Measurements from ENCODE around the gene DCAF6.

DCAF6 gene

GRCh38 chr1:168065506-168065905 is 129.0 kb downstream of the DCAF6 start:
- Histone ChIP-seq H3K36me3 (ENCODE audit: control insufficient read depth, insufficient read depth, low read length, severe bottlenecking) (peaks cover 81% of the 10 kb centered on the region), H3K27me3 (replicated peaks; ENCODE audit: control insufficient read depth, insufficient read depth, low read length) (no peaks in the 10 kb centered on the region), H3K9me3 (ENCODE audit: control insufficient read depth, low read length) (no peaks in the 10 kb centered on the region), H3K4me1 (ENCODE audit: control insufficient read depth, insufficient read depth, low read length) (no peaks in the 10 kb centered on the region), H3K9ac (ENCODE audit: low read length) (no peak overlapping the region), H3K4me3 (ENCODE audit: low read length) (no peak overlapping the region)
- no peak for DNase-seq (ENCODE audit: low read depth)

DNA sequence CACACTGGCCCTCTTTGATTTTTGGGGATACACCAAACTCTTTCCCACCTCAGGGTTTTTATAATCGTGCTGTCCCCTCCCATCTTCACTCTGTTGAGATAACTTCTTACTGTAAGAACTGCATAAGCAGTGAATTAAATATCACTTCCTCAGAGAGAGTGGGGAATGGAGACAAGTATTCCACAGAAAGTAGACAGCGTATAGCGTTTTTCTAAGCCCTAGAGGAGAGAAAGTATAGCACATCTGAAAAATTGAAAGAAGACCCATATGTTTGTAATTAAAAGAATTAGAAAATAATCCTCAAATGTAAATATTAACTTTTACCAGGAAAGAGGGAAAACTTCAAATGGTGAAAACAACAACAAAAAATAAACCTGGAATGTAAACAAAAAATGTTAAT is 132.9 kb downstream of the DCAF6 start:
- H3K27me3 ChIP-seq (replicated peaks; ENCODE audit: control insufficient read depth, insufficient read depth, low read length), result no peaks in the 10 kb centered on the region

DNA sequence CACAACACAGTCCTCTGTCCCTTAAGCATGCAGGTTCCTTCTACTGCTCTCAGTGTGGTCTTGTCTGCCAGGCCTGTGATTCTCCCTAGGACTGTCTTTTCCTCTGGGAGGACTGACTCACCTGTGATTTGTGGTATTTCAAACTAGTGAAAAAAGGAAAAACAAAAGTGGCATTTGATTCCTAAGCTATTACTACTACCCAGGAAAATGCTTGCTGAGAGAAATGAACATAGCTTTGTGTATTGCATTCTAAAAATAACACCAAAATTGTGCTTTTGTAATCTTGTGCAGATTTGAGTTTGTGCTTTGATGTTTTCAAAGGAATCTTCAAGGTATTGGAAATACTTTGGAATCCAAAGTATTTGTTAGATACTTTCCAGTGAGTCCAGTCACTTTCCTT is 143.3 kb downstream of the DCAF6 start:
- Histone ChIP-seq H3K4me1 (ENCODE audit: control insufficient read depth, insufficient read depth, low read length) (peaks cover 40% of the 10 kb centered on the region), H3K36me3 (ENCODE audit: control insufficient read depth, insufficient read depth, low read length, severe bottlenecking) (peaks cover 34% of the 10 kb centered on the region), H3K9ac (ENCODE audit: low read length) (peak overlapping the region; percentile 13), H3K27me3 (replicated peaks; ENCODE audit: control insufficient read depth, insufficient read depth, low read length) (no peaks in the 10 kb centered on the region), H3K9me3 (ENCODE audit: control insufficient read depth, low read length) (no peaks in the 10 kb centered on the region), H3K4me3 (ENCODE audit: low read length) (no peak overlapping the region)
- DNase-seq (ENCODE audit: low read depth), result peak; percentile 42

More for the DNA sequence above, 132.9 kb downstream of the DCAF6 start:
- Histone ChIP-seq H3K4me1 (ENCODE audit: control insufficient read depth, insufficient read depth, low read length) (no peaks in the 10 kb centered on the region), H3K4me3 (ENCODE audit: low read length) (no peak overlapping the region), H3K36me3 (ENCODE audit: control insufficient read depth, insufficient read depth, low read length, severe bottlenecking) (peaks cover 91% of the 10 kb centered on the region), H3K9ac (ENCODE audit: low read length) (no peak overlapping the region), H3K9me3 (ENCODE audit: control insufficient read depth, low read length) (no peaks in the 10 kb centered on the region)
- no peak for DNase-seq (ENCODE audit: low read depth)

GRCh38 chr1:168081373-168082007 is 145.0 kb downstream of the DCAF6 start:
- H3K4me1 ChIP-seq (ENCODE audit: control insufficient read depth, insufficient read depth, low read length), result peaks cover 52% of the 10 kb centered on the region
- H3K27me3 ChIP-seq (replicated peaks; ENCODE audit: control insufficient read depth, insufficient read depth, low read length), result no peaks in the 10 kb centered on the region
- peak; percentile 86 for DNase-seq (ENCODE audit: low read depth)
- H3K9me3 ChIP-seq (ENCODE audit: control insufficient read depth, low read length), result no peaks in the 10 kb centered on the region
- H3K4me3 ChIP-seq (ENCODE audit: low read length), result no peak overlapping the region
- H3K36me3 ChIP-seq (ENCODE audit: control insufficient read depth, insufficient read depth, low read length, severe bottlenecking), result peaks cover 17% of the 10 kb centered on the region
- H3K9ac ChIP-seq (ENCODE audit: low read length), result peak overlapping the region; percentile 13

DNA sequence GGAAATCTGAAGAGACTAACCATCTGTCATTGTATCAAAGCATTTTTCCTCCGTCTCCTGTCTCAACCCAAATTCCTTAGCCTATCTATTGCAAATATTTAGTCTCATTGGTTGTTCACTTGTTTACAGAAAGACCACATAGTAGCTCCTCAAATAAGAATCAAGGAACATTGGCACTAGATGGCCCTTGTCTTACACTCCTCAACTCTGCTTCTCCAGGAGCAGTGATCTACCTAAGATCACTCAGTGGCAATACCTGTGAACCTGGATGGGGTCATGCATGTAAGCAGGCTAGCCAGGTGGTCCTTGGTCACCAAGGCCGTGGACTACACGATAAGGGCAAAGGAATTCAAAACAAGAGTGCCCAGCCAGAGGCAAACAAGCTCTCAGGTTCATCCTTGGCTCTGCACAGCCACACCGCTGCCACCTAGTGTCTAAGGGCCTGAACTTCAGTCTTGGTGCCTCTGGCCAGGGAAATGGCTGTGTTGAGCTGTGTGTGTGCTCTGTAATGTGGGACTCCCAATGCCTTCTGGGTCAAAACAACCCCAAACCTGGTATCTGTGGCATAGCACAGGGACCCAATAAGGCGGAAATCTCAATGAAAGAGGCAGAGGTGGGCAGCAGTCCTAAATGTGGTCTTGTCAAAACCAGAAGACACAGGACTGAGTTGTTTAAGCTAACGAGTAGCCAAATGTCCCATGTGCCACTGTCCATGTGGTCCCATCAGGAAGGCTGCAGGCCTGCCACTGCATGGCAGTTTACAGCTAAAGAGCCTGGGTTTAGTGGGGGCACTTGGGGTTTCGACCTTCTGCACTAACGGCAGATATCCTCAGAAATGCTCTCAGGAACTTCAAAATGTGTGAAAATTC is 145.8 kb downstream of the DCAF6 start:
- no peaks in the 10 kb centered on the region for H3K9me3 ChIP-seq (ENCODE audit: control insufficient read depth, low read length)
- H3K4me3 ChIP-seq (ENCODE audit: low read length), result peak overlapping the region; percentile 10
- DNase-seq (ENCODE audit: low read depth), result peak; percentile 90
- H3K27me3 ChIP-seq (replicated peaks; ENCODE audit: control insufficient read depth, insufficient read depth, low read length), result no peaks in the 10 kb centered on the region
- H3K4me1 ChIP-seq (ENCODE audit: control insufficient read depth, insufficient read depth, low read length), result peaks cover 52% of the 10 kb centered on the region
- peaks cover 9% of the 10 kb centered on the region for H3K36me3 ChIP-seq (ENCODE audit: control insufficient read depth, insufficient read depth, low read length, severe bottlenecking)
- H3K9ac ChIP-seq (ENCODE audit: low read length), result peak overlapping the region; percentile 13

- Histone ChIP-seq H3K9ac (ENCODE audit: low read length) (no peak overlapping the region), H3K4me1 (ENCODE audit: control insufficient read depth, insufficient read depth, low read length) (peaks cover 52% of the 10 kb centered on the region), H3K36me3 (ENCODE audit: control insufficient read depth, insufficient read depth, low read length, severe bottlenecking) (no peaks in the 10 kb centered on the region), H3K9me3 (ENCODE audit: control insufficient read depth, low read length) (no peaks in the 10 kb centered on the region), H3K4me3 (ENCODE audit: low read length) (no peak overlapping the region), H3K27me3 (replicated peaks; ENCODE audit: control insufficient read depth, insufficient read depth, low read length) (no peaks in the 10 kb centered on the region)
- DNase-seq (ENCODE audit: low read depth), result no peak
These were observed 147.2 kb downstream of the DCAF6 start for GRCh38 chr1:168083456-168084325.

DNA sequence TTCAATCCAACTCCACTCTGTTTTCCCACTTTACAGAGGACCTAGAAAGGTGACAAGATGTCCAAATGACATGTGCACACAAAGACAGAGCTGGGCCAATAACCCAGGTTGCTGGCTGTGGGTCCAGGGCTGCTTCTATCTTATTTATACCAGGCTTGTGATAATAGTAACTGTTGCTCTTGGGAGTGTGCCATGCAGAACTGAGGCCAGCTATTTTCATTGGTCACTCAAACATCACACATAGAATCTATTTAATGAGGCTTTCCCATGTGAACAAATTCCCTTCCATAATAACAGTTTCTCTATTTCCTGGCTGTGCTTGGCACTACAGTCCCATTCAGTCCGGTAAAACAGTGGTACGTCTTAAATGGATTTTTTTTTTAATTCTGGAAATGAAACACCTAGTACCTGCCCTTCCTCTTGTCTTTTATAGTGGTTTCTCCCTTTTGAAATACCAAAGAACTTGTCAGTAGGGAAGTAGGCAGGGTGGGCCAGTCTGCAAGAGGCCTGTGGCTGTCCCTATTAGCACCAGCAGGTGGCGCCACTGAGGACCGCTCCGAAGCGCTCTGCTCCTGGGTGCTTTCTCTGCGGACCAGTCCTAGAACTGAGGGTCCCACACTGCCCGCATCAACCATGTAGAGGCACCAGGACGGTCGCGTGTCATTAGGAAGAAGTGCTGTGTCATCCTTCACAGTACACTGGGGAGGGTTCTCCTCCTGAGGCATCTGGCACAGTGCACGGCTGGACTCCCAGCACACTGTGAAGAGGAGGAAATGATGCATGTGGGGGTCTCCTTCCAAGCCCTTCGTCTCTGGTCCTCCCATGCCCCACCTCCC is 148.1 kb downstream of the DCAF6 start:
- no peaks in the 10 kb centered on the region for H3K36me3 ChIP-seq (ENCODE audit: control insufficient read depth, insufficient read depth, low read length, severe bottlenecking)

DNA sequence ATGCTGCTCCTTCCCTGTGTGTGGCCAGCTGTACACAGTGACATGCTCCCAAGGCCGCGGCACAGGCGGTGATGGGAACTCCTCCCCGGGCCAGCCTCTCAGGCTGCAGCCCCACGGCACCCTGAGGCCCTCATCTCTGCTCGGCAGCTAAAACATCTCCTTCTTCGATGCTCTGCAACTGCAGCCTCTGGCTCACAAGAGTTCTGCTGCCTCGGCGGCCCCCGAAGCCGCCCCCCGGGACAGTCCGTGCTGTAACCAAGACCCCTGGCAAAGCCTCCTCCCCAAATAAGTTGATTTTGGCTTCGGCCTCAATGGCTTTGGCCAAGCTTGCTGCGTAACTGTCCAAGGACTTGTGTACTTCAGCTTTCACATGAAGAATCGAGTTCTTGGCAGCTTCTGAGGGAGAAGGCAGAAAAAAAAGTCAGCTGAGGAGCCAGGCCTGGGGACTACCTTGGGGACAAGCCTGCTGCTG is 149.0 kb downstream of the DCAF6 start:
- H3K27me3 ChIP-seq (replicated peaks; ENCODE audit: control insufficient read depth, insufficient read depth, low read length), result no peaks in the 10 kb centered on the region
- peak overlapping the region; percentile 40 for H3K9ac ChIP-seq (ENCODE audit: low read length)
- no peak overlapping the region for H3K4me3 ChIP-seq (ENCODE audit: low read length)
- H3K4me1 ChIP-seq (ENCODE audit: control insufficient read depth, insufficient read depth, low read length), result peaks cover 35% of the 10 kb centered on the region
- DNase-seq (ENCODE audit: low read depth), result no peak
- no peaks in the 10 kb centered on the region for H3K9me3 ChIP-seq (ENCODE audit: control insufficient read depth, low read length)
- H3K36me3 ChIP-seq (ENCODE audit: control insufficient read depth, insufficient read depth, low read length, severe bottlenecking), result no peaks in the 10 kb centered on the region

More for the DNA sequence above, 148.1 kb downstream of the DCAF6 start:
- Histone ChIP-seq H3K9me3 (ENCODE audit: control insufficient read depth, low read length) (no peaks in the 10 kb centered on the region), H3K9ac (ENCODE audit: low read length) (peak overlapping the region; percentile 40), H3K4me1 (ENCODE audit: control insufficient read depth, insufficient read depth, low read length) (peaks cover 43% of the 10 kb centered on the region), H3K27me3 (replicated peaks; ENCODE audit: control insufficient read depth, insufficient read depth, low read length) (no peaks in the 10 kb centered on the region), H3K4me3 (ENCODE audit: low read length) (no peak overlapping the region)
- peak; percentile 67 for DNase-seq (ENCODE audit: low read depth)

DNA sequence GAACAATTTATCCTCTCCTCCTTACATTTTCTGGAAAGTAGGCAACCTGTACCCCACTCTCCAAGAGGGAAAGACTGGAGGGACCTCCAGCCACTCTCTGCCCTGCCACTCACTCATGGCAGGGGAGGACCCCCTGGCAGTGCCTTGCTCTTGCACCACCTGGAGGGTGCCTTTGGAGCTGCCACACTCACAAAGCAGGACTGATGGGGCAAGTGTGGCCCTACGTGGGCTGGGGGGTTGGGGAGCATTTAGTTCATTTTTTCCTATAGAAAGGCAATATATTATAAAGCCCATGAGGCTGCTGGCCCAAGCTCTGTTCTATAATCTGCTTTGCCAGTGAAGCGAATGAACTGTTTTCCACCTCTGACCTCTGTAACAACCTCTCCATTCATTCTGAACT is 150.0 kb downstream of the DCAF6 start:
- Histone ChIP-seq H3K27me3 (replicated peaks; ENCODE audit: control insufficient read depth, insufficient read depth, low read length) (no peaks in the 10 kb centered on the region), H3K4me3 (ENCODE audit: low read length) (no peak overlapping the region), H3K9me3 (ENCODE audit: control insufficient read depth, low read length) (no peaks in the 10 kb centered on the region), H3K4me1 (ENCODE audit: control insufficient read depth, insufficient read depth, low read length) (peaks cover 25% of the 10 kb centered on the region), H3K36me3 (ENCODE audit: control insufficient read depth, insufficient read depth, low read length, severe bottlenecking) (no peaks in the 10 kb centered on the region), H3K9ac (ENCODE audit: low read length) (no peak overlapping the region)
- DNase-seq (ENCODE audit: low read depth), result no peak

- no peaks in the 10 kb centered on the region for H3K27me3 ChIP-seq (replicated peaks; ENCODE audit: control insufficient read depth, insufficient read depth, low read length)
- H3K9me3 ChIP-seq (ENCODE audit: control insufficient read depth, low read length), result no peaks in the 10 kb centered on the region
- no peak overlapping the region for H3K4me3 ChIP-seq (ENCODE audit: low read length)
- peaks cover 17% of the 10 kb centered on the region for H3K4me1 ChIP-seq (ENCODE audit: control insufficient read depth, insufficient read depth, low read length)
- DNase-seq (ENCODE audit: low read depth), result no peak
- no peaks in the 10 kb centered on the region for H3K36me3 ChIP-seq (ENCODE audit: control insufficient read depth, insufficient read depth, low read length, severe bottlenecking)
- H3K9ac ChIP-seq (ENCODE audit: low read length), result no peak overlapping the region
These were observed 151.2 kb downstream of the DCAF6 start for GRCh38 chr1:168087696-168088095.

Data from adipocyte (in vitro differentiated cells).